NCI-H1417 (cell line): ENCODE data around the gene FCHSD2.
"Not testable (repeated sequence)": the region's sequence is repeated elsewhere in the genome, so short reads cannot be mapped to it uniquely, and the experiment has no call there.

Source experiments
- DNase-seq, 3 experiments: peaks; one replicate each; lab custom pipeline; 2025; lab: John Stamatoyannopoulos, UW

The FCHSD2 gene

DNA sequence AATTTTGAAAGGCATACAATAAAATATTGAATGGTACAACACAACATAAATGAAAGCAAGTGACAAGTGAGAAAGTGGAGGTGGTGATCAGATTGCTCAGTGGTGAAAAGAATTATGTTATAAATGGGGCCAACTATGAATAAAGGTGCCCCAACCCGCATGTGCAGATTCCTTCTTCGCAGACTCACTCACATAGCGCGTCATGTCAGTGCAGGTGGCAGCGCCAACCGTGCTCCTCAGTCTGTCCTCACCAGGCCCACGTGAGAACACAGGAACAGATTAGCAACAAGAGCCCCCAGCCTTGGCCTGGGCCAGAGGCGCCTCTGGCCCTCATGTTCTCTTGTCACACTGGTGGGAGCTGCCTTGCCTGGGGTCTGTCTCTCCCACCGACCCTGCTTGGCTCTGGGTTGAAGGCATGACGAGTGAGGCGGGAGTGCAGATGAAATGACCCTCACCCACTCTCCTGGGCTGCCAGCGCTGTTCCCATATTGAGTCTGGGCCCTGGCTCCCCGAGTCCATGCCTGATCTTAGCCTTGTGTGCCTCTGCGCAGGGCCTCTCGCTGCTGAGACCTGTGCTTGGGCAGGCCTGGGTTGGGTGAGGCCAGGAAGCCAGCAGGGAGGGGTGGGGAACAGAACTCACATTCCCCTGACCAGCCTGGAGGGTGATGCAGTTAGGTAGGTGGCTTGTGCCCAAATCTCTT is 321.5 kb downstream of the FCHSD2 start:
- DNase-seq, result no peak

DNA sequence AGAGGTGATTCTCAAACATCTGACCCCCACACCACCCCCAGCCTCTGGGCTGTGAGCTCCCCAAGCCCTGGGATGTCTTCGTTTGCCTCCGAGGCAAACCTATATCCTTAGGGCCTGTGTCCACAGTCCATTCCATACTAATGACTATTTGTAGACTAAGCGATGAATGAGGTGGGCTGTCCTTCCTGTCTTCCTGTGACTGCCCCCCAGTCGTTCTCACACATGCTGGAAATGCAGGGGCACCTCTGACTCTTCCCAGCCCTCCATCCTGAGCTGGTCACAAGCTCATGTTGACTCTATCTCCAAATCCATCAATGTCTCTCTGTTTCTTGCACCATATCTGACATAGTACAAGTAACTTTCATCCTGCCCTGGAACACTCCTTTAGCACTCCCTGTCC is 323.1 kb downstream of the FCHSD2 start:
- no peak for DNase-seq

DNA sequence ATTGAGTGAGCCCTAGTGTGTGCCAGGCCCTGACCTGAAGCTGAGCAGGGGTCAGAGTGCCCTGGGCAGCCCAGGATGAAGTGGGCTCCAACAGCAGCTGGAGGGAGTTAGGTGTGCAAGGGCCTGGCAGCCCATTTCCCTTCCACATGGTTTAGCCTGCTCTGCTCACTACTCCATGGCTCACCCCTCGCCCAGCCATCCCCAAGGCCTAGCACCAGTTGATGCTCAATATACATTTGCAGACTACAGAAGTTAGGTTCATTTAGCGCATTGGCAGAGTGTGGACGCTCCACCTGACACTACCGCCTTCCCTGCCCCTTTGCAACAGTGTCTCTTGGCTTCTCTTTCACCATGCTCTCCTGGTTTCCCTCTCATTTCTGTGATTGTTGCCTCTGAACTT is 324.2 kb downstream of the FCHSD2 start:
- DNase-seq, result no peak

DNA sequence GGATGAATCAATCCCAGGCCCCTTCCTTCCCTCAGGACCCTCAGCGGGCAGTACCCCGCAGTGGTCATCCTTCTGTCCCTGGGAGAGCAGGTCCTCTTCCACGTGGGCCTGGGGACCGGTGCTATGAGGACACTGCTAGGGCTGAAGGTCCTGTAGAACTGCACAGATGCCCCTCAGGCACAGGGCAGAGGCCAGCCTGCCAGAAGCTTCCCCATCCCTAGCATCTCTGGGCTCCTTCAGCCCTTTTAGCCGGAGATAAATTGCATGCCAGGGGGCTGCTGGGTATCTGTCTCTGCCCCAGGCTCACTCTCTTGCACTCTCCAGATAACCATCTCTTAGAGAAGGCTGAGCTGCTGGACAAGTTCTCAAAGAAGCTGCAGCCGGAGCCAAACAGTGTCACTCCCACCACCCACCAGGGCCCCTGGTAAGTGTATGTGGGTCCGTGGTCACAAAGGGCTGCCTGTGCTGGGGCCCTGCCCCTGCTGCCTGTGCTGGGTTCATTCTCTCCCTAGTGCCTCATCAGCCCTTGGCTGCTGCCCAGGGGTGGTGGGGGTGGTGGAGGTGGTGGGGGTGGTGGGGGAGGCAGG is 325.6 kb downstream of the FCHSD2 start:
- no peak for DNase-seq

DNA sequence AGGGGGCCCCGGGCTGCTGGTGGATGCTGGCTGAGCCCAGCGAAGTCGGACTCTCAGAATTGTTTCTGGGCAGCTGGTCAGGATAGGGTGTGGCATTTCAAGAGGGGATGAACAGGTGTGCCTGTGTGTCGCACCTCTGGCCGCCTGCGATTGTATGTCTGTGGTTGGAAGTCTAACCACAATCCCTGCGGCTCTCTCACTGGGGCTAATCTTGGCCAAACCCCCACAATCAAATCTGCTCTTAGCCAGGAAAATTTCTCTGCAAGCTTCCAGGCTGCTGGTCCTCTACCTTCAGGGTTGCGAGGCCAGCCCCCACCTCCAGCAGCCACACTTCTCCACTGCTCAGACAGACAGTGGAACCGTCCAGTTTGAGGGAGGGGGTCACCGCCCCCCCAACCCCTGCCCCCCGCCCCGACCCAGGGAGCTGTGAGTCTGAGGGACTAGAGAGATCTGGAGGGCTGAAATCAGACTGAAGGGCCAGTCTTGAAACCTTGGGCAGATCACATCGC is 327.0 kb downstream of the FCHSD2 start:
- DNase-seq, result peak in 1 of 3 experiments; percentile 58

DNA sequence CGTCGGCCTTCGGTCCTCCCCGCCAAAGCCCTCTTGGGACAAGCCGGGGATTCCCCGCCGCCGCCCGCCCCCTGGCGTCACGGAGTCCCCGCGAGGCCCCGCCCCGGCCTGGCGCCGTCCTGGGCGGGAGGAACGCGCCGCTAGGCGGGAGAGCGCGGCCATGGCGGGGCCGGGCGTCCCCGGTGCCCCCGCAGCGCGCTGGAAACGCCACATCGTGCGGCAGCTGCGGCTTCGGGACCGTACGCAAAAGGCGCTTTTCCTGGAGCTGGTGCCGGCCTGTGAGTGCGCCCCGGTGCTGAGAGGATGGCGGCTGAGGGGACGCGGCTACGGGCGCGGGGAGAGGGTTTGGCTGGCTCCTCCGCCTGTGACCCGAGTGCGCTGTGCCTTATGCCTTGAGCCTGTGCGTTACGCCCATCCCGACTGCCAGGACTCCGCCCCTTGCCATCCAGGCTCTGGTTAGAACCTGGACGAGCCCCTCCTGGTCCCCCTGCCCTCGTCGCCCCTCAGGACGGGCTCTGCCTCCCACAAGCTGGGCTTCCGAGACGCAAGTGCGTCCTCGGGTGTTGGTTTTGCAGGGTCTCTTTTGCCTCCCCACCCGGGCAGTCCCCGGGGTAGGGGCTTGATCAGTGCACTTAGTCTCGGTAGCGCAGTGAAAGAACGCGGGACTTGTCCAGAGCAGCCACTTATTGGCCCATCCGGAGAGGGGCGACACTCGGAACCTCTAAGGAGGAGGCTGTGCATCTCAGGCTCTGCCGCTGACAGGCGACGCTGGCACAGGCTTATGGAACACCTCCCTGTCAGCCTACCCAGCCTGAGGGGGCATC is 327.6 kb downstream of the FCHSD2 start, which contains the start of gene ATG16L2:
Gene ATG16L2, plus strand, starts transcription at position 126 of the 824 bp plus-strand sequence. Its CDS starts 35 bp downstream, at position 161.
- peak; percentile 90 to 97 (median 96) for DNase-seq

DNA sequence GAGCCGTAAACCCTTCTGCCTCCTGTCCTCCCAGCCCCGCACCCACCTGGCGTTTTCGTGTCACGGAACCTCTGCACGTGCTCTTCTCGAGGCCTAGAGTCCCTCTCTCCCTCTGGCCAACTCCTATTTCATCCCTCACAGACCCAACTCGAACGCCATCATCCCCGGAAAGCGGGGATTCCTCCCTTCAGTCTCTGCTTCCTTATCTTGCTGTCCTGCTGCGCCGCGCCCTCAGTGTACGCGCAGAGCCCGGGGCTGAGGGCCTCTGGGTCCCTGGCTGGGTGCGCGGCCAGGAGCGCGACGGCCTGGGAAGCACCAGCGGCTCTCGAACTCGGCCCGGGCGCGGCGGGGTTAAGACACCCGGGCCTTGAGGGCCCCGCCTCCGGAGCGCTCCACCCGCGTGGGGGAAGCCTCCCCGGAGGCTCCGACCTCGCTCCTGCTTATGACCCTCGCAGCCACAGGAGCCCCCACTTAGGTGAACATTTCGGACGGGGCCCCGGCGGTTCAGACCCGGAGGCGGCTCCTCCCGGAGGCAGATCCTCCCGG is 328.3 kb downstream of the FCHSD2 start:
- peak; percentile 85 to 97 (median 96) for DNase-seq

DNA sequence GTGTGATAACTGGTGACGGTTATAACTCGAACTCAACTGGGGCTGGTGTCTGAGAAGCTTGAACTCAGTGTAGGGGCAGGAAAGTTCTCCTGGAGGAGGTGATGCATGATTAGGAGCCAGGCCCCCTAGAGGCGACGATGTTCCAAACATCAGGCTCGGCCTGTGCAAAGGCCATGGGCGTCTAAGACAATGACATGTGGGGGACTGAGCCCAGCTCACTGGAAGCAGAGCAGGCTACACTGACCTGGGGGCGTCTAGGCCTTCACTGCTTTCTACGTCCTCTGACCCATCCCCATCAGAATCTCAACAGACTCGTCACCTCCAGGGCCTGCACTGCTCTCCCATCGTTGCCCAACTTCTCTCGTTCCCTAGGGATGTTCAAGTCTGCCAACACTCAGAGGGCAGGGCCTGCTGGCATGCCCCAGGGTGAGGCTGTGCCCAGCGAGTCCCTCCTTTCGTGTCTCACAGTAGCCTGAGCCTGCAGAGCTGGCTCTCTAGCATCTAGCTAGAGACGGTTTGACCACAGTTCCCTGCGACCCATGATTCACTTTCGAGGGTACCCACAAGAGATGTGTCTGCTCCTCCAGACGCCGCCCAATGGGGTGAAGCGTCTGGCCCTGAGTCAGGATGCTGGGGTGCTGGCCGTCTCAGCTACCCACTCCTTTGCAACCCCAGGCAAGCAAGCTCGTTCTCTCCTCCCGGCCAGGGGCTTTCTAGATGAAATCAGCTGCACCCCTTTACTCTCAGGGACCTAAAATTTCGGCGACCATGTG is 329.0 kb downstream of the FCHSD2 start:
- DNase-seq, result peak in 2 of 3 experiments; percentile 88 to 91

DNA sequence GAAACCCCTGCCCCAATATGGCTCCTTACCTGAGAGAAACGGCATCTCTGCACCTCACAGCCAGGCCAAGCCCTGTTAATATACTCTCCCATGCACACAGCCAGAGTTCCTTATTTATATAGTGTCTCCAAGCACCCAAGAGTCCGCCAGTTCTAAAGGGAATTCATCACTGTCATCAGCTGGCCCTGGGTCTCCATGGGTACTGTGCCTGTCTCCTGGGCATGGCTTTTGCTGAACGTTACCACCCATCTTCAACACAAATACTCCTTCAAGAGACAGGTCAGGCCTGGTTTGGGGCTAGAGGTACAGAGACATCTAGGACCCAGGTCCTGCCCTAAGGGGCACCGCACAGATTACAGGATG is 329.5 kb downstream of the FCHSD2 start:
- DNase-seq, result peak; percentile 63 to 93 (median 88)

DNA sequence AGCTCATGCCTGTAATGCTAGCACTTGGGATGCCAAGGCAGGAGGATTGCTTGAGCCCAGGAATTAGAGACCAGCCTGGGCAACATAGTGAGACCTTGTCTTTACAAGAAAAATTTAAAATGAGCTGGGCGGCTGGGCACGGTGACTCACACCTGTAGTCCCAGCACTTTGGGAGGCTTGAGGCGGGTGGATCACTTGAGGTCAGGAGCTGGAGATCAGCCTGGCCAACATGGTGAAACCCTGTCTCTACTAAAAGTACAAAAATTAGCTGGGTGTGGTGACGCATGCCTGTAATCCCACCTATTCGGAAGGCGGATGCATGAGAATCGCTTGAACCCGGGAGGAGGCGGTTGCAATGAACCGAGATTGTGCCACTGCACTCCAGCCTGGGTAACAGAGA is 330.4 kb downstream of the FCHSD2 start:
- not testable (repeated sequence) for DNase-seq

DNA sequence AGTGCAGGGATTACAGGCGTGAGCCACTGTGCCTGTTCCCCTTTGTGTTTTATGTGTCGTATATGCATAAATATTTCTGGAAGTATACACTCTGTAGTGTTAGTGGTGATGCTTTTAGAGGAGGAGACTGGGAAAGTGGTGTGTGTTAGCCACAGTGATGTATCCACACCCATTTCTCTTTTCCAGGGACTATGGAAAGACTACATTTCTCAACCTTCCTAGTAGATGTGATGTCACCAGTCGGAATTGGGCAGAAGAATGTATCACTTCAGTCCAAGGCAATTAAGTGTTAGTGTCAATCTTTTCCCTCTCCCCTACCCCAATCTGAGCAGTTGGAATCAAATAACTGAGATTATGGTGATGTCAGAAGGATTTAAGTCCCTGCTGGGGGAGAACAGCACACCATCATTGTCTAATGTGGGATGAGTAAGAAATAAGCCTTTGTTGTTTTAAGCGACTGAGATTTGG is 333.8 kb downstream of the FCHSD2 start:
- DNase-seq, result no peak

DNA sequence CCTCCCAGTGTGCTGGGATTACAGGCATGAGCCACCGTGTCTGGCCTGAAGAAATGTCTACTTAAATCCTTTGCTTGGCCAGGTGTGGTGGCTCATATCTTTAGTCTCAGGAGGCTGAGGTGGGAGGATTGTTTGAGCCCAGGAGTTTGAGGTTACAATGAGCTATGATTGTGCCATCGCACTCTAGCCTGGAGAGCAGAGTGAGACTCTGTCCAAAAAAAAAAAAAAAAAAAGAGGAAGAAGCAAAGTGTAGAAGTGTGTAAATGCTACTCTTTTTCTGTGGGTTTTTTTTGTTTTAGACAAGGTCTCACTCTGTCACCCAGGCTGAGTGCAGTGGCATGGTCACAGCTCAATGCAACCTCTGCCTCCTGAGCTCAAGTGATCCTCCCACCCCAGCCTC is 334.3 kb downstream of the FCHSD2 start:
- no peak for DNase-seq

DNA sequence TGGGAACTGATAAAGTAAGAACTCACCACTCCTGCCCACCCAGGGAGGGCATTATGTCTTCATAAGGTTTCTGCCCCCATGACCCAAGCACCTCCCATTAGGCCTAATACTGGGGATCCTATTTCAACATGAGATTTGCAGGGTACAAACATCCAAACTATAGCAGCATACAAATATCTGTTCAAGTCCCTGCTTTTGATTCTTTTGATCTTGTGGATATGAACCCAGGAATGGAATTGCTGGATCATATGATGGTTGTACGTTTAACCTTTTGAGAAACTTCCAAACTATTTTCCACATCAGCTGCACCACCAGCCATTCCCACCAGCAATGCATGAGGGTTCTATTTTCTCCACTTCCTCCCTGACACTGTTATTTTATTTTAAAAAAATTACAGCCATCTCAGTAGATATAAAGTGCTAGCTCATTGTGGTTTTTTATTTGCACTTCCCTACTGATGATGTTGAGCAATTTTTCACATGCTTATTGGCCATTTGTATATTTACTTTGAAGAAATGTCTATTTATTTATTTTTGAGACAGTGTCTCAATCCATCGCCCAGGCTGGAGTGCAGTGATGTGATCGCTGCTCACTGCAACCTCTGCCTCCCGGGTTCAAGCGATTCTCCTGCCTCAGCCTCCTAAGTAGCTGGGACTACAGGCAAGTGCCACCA is 335.0 kb downstream of the FCHSD2 start:
- no peak for DNase-seq

DNA sequence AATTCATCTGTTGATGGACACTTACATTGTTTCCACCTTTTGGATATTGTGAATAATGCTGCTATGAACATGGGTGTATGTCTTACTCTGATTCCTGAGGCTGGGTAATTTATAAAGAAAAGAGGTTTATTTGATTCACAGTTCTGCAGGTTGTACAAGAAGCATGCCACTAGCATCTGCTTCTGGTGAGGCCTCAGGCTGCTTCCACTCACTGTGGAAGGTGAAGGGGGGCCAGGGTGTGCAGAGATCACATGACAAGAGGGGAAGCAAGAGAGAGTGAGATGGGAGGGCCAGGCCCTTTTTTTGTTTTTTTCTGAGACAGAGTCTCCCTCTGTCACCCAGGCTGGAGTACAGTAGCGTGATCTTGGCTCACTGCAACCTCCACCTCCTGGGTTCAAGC is 335.7 kb downstream of the FCHSD2 start:
- not testable (repeated sequence) for DNase-seq

DNA sequence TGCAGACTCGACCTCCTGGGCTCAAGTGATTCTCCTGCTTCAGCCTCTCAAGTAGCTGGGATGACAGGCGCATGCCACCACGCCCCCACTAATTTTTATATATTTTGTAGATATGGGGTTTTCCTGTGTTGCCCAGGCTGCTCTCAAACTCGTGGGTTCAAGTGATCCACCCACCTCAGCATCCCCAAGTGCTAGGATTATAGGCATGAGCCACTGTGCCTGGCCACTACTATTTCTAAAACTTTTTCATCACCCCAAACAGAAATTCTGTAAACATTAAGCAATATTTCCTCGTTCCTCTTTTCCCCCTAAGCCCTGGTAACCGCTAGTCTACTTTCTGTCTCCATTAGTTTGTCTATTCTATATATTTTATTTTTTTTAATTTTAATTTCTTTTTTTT is 336.9 kb downstream of the FCHSD2 start:
- no peak for DNase-seq

DNA sequence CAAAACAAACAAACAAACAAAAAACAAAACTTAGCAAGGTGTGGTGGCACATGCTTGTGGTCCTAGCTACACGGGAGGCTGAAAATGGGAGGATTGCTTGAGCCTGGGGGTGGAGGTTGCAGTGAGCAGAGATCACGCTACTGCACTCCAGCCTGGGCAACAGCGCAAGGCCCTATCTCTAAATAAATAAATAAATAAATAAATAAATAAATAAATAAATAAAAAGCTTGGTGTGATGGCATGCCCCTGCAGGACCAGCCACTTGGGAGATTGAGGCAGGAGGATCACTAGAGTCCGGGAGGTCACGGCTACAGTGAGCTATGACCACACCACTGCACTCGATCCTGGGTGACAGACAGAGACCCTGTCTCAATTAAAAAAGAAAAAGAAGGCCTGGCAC is 339.3 kb downstream of the FCHSD2 start:
- no peak for DNase-seq

DNA sequence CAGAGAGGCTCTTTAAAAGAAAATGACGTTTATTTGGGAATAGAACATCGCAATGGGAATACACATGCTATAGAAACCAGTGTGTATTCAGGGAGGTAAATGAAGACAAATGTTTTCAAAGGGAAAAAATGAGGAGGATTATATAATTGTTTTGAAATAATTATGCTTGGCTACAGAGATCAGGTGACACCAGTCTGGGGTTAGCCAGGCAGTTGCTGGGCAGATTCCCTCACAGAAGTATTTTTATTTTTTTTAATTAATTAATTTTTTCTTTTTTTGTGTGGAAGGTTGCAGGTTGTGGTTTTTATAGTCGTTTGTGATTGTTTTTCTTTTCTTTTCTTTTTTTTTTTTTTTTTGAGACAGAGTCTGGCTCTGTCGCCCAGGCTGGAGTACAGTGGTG is 342.7 kb downstream of the FCHSD2 start:
- DNase-seq, result no peak

DNA sequence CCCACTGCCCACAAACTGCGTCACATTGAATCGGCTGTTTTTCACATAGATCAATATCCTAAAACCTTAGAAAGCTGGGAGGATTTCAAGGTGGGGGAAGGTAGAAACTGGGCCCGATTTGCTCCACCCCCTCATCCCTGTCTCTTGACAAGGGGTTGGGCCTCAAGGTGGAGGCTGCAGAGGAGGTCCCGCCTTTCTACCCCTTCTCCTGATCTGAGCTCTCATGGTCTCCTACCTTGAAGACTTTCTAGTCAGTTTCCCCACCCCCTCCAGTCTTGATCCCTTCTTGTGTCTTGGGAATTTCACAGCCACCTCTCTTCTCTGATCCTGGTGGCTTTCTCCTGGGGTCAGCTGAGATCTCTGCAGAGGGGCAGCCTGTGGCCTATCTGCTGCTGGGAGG is 343.8 kb downstream of the FCHSD2 start:
- DNase-seq, result no peak

DNA sequence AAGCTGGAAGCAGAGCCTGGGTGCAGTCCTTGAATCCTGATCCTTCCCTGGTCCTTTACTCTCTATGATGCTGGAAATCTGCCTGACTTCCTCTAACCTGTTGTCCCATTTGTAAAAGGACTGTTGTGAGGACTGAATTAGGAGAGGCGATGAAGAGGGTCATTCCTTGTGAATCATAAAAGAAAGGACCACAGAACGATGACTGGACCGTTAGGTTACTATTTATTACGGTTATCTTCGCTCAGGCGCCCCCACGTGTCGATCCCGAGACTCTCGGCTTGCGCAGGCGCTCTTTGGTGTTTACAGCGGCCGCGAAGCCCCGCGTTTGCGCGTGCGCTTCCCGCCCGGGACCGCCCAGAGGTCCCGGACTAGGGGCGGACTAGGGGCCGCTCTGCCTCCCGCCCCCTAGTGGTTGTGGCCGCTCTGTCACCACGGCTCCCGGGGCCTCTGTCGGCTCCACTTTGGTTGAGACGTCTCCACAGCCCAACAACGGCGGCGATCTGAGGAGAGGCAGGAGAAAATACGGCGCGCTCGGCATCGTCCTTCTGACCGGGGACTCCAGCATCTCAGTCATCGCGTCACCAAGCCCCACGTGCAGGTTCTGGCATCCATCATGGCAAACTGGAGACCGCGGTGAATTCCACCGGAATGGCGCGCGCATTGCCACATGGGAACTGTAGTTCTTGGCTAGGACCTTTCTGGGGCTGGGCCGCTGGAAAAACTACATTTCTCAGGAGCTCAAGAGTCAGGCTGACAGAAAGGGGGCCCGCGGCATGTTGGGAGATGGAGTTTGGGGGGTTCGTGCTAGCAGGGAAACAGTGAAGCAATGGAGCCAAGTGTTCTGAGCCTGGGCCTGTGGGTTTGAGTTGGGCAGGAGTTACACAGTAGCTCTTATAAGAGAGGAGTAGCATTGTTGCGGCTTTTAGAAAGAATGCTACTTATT is 348.4 kb downstream of the FCHSD2 start, which contains the start of gene STARD10:
Gene STARD10, minus strand, starts transcription at position 623 of the 943 bp plus-strand sequence. CDS start 12,866 bp downstream, outside the sequence.
- peak; percentile 97 to 99 (median 99) for DNase-seq

DNA sequence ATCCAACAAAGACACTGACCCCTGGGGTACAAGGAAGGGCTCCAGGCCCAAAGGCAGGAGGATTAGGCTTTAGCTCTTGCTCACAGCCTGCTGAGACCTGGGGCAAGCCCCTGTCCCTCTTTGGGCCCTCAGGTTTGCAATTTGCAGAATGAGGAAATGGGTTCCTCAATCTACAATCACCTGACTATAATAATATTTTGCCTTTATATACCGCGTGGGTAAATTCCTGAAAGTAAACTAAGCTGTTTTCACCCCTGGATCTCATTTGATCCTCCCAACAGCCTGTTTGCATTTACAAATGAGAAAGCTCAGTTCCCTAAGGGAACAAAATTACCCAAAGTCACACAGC is 349.1 kb downstream of the FCHSD2 start:
- DNase-seq, result no peak
